GM21529 (cell line): ENCODE data around the gene OLFM1.

Experiments
- ATAC-seq: cut with Tn5 transposase; IDR thresholded peaks from one replicate; pipeline ENCODE4 v1.9.1; 2021; ENCODE audit not compliant: unreplicated experiment

Gene OLFM1

GRCh38 chr9:135129137-135129695, 41.7 kb downstream of the OLFM1 start:
- ATAC-seq: no peak

GRCh38 chr9:135130207-135130976, 42.9 kb downstream of the OLFM1 start:
- no peak for ATAC-seq

- no peak for ATAC-seq
Observed at GRCh38 chr9:135131488-135131887, 44.0 kb downstream of the OLFM1 start.

GRCh38 chr9:135132008-135132407, 44.5 kb downstream of the OLFM1 start:
- no peak for ATAC-seq

GRCh38 chr9:135134268-135135022, 47.0 kb downstream of the OLFM1 start:
- ATAC-seq: no peak

- no peak for ATAC-seq
Observed at GRCh38 chr9:135135171-135135928, 47.9 kb downstream of the OLFM1 start.

GRCh38 chr9:135135929-135136315, 48.5 kb downstream of the OLFM1 start:
- ATAC-seq: no peak

- ATAC-seq: no peak
Observed at GRCh38 chr9:135136481-135136880, 49.0 kb downstream of the OLFM1 start.

- no peak for ATAC-seq
Observed at GRCh38 chr9:135136991-135137832, 49.7 kb downstream of the OLFM1 start.

GRCh38 chr9:135138078-135138855, 50.8 kb downstream of the OLFM1 start:
- ATAC-seq: no peak

- no peak for ATAC-seq
Observed at GRCh38 chr9:135139366-135139959, 52.0 kb downstream of the OLFM1 start.

GRCh38 chr9:135141183-135141774, 53.8 kb downstream of the OLFM1 start:
- ATAC-seq: no peak

GRCh38 chr9:135144581-135145170, 57.2 kb downstream of the OLFM1 start:
- ATAC-seq: no peak

- no peak for ATAC-seq
Observed at GRCh38 chr9:135145312-135145711, 57.8 kb downstream of the OLFM1 start.

GRCh38 chr9:135146241-135146640, 58.8 kb downstream of the OLFM1 start:
- no peak for ATAC-seq

GRCh38 chr9:135146766-135147473, 59.5 kb downstream of the OLFM1 start:
- ATAC-seq: no peak

GRCh38 chr9:135147474-135147805, 60.0 kb downstream of the OLFM1 start:
- ATAC-seq: no peak

- no peak for ATAC-seq
Observed at GRCh38 chr9:135147938-135148337, 60.5 kb downstream of the OLFM1 start.
